GM18505 (cell line): ENCODE measurements around the gene ZBTB33.

ENCODE experiments used
- ATAC-seq: cut with Tn5 transposase; IDR thresholded peaks from one replicate; pipeline ENCODE4 v1.9.1; 2021; ENCODE audit not compliant: unreplicated experiment
- POLR2A ChIP-seq: IDR thresholded peaks from 4 replicates; pipeline ENCODE4 v1.6.1; 2011; ENCODE audit warnings: borderline replicate concordance; ENCODE audit not compliant: insufficient read depth, insufficient read length; ENCODE audit errors: extremely low read depth

The ZBTB33 gene

DNA sequence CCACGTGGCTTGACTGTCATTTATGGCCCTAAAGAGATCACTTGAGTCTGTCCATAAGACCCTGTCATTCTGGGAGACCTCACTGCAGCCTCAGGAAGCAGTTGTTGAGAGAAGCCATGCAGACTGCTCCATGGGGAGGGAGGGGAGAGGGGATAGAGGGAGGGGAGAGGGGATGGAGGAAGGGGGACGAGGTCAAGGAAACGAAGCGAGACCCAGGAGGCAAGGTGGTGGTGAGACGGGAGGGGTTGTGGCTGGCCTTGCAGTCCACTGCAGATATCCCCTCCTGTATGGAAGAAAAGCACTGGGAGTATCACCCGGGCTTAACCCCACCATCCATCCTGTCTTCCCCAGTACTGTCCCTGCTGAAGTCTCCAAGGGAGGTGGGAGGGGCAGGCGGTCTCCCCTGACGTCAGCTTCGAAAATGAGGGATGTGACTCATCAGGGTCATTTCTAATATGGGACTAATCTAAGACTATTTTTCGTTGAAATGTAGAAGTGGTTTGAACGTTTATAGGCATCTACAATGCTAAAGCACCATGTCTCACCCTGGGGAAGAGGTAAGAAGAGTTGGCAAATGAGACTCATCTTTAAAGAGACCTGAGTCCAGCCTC is 55.0 kb downstream of the ZBTB33 start:
- no peak for TF ChIP-seq POLR2A
- no peak for ATAC-seq

DNA sequence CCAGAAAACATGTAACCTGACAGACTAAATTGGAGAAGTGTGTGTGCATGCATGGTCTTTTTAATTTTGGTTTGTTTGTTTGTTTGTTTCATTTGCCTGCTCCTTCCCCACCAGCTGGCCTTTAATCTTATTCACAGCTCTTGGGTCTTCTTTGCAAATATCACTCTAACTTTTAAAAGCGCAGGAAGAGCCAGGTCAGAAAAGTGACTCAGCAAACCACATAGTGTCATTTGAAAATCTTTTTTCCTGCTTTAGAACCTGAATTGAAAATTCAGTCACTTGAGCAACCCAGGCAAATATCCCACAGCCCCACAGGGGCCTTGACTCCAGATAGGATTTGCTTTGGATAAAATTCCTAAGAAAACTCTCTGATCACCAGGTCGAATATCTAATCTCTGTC is 56.0 kb downstream of the ZBTB33 start:
- ATAC-seq = no peak
- no peak for TF ChIP-seq POLR2A
